Activated CD4-positive, alpha-beta T cell treated with anti-CD3 and anti-CD28 coated beads, Interleukin-2, amount 10 ng/mL, durations not matched to agents 24 days and 14 days (primary cell): ENCODE measurements around the gene ASXL2. TPM values are rescaled to one million over a fixed set of nuclear protein-coding genes. Genes with fewer than 3 reads are reported as not detected.

Experiments used
- DNase-seq: peaks from one replicate; pipeline ENCODE4 v3.0.0; 2022
- H3K27ac Mint-ChIP-seq: one replicate; pipeline ENCODE4 v1.8.0; 2022; ENCODE audit warnings: mild to moderate bottlenecking, mixed read lengths
- H3K27me3 Mint-ChIP-seq: one replicate; pipeline ENCODE4 v1.8.0; 2022; ENCODE audit warnings: mixed read lengths
- H3K36me3 Mint-ChIP-seq: one replicate; pipeline ENCODE4 v1.8.0; 2022; ENCODE audit warnings: low read depth, mild to moderate bottlenecking, mixed read lengths
- H3K4me1 Mint-ChIP-seq: one replicate; pipeline ENCODE4 v1.8.0; 2021; ENCODE audit warnings: mixed read lengths
- H3K4me3 Mint-ChIP-seq: one replicate; pipeline ENCODE4 v1.8.0; 2022; ENCODE audit warnings: mild to moderate bottlenecking, moderate library complexity, mixed read lengths
- H3K9me3 Mint-ChIP-seq: one replicate; pipeline ENCODE4 v1.8.0; 2021; ENCODE audit warnings: mixed read lengths
- intact Hi-C: fragments of 100-400 bp; cut with micrococcal nuclease; formaldehyde crosslinking; loops from one replicate; pipeline ENCODE4 v1.15.1; 2023
- total RNA-seq: library from RNA; stranded (reverse); gene quantifications from 2 replicates; pipeline ENCODE4 v1.2.3, GENCODE V29; 2022

Gene ASXL2
- total RNA-seq, 1 donor from 2014 or later: 57.4 TPM

- intact Hi-C loops: loop anchor here (1.0 to 10.0 kb wide), 3 partner anchors 22 to 60 kb away; no protein-coding TSS in a partner anchor
- Mint-ChIP-seq H3K4me3 (peak overlapping the region; percentile 80), H3K4me1 (peaks cover 69% of the 10 kb centered on the region), H3K9me3 (peaks cover 3% of the 10 kb centered on the region), H3K36me3 (peaks cover 72% of the 10 kb centered on the region), H3K27me3 (no peaks in the 10 kb centered on the region), H3K27ac (peak overlapping the region; percentile 86)
- DNase-seq: no peak
These were observed 83.6 kb downstream of the ASXL2 start for GRCh38 chr2:25794544-25795276.

GRCh38 chr2:25790074-25790790 lies 88.1 kb downstream of the ASXL2 start:
- Mint-ChIP-seq H3K4me3 (peak overlapping the region; percentile 32), H3K27me3 (no peaks in the 10 kb centered on the region), H3K36me3 (peaks cover 49% of the 10 kb centered on the region), H3K9me3 (peaks cover 3% of the 10 kb centered on the region), H3K27ac (peak overlapping the region; percentile 71), H3K4me1 (peaks cover 40% of the 10 kb centered on the region)
- DNase-seq: no peak
- intact Hi-C loops: loop anchor here (10.0 kb wide), 1 partner anchor 65 kb away; no protein-coding TSS in a partner anchor

- Mint-ChIP-seq H3K9me3 (peaks cover 3% of the 10 kb centered on the region), H3K27me3 (no peaks in the 10 kb centered on the region), H3K4me1 (peaks cover 23% of the 10 kb centered on the region), H3K36me3 (peaks cover 46% of the 10 kb centered on the region), H3K27ac (peak overlapping the region; percentile 54), H3K4me3 (no peak overlapping the region)
- no peak for DNase-seq
- intact Hi-C loops: loop anchor here (1.0 kb wide), 1 partner anchor 10 kb away; no protein-coding TSS in a partner anchor
These were observed 89.8 kb downstream of the ASXL2 start for GRCh38 chr2:25788457-25788856.

GRCh38 chr2:25787020-25787419 lies 91.3 kb downstream of the ASXL2 start:
- no peak overlapping the region for H3K27ac Mint-ChIP-seq
- no peak for DNase-seq
- no peak overlapping the region for H3K4me3 Mint-ChIP-seq
- peaks cover 3% of the 10 kb centered on the region for H3K9me3 Mint-ChIP-seq
- peaks cover 20% of the 10 kb centered on the region for H3K4me1 Mint-ChIP-seq
- H3K27me3 Mint-ChIP-seq: no peaks in the 10 kb centered on the region
- peaks cover 46% of the 10 kb centered on the region for H3K36me3 Mint-ChIP-seq
- intact Hi-C loops: no loop called here

GRCh38 chr2:25784404-25784803 lies 93.9 kb downstream of the ASXL2 start:
- Mint-ChIP-seq H3K27ac (no peak overlapping the region), H3K36me3 (peaks cover 36% of the 10 kb centered on the region), H3K4me1 (peaks cover 9% of the 10 kb centered on the region), H3K27me3 (no peaks in the 10 kb centered on the region), H3K4me3 (no peak overlapping the region), H3K9me3 (no peaks in the 10 kb centered on the region)
- intact Hi-C loops: no loop called here
- DNase-seq: peak; percentile 48

GRCh38 chr2:25777077-25777476 lies 101.2 kb downstream of the ASXL2 start:
- H3K4me3 Mint-ChIP-seq: no peak overlapping the region
- no peak overlapping the region for H3K27ac Mint-ChIP-seq
- H3K36me3 Mint-ChIP-seq: peaks cover 19% of the 10 kb centered on the region
- H3K4me1 Mint-ChIP-seq: peaks cover 7% of the 10 kb centered on the region
- H3K9me3 Mint-ChIP-seq: no peaks in the 10 kb centered on the region
- intact Hi-C loops: no loop called here
- no peaks in the 10 kb centered on the region for H3K27me3 Mint-ChIP-seq
- no peak for DNase-seq

GRCh38 chr2:25772078-25772477 lies 106.2 kb downstream of the ASXL2 start:
- no peak for DNase-seq
- no peak overlapping the region for H3K4me3 Mint-ChIP-seq
- no peaks in the 10 kb centered on the region for H3K27me3 Mint-ChIP-seq
- H3K27ac Mint-ChIP-seq: no peak overlapping the region
- H3K36me3 Mint-ChIP-seq: peaks cover 35% of the 10 kb centered on the region
- H3K4me1 Mint-ChIP-seq: peaks cover 14% of the 10 kb centered on the region
- no peaks in the 10 kb centered on the region for H3K9me3 Mint-ChIP-seq
- intact Hi-C loops: no loop called here

- intact Hi-C loops: no loop called here
- H3K27ac Mint-ChIP-seq: peak overlapping the region; percentile 19
These were observed 114.7 kb downstream of the ASXL2 start for GRCh38 chr2:25763575-25763974.

GRCh38 chr2:25760297-25760696 lies 118.0 kb downstream of the ASXL2 start:
- DNase-seq: no peak
- Mint-ChIP-seq H3K27me3 (no peaks in the 10 kb centered on the region), H3K27ac (no peak overlapping the region), H3K4me3 (no peak overlapping the region), H3K4me1 (peaks cover 10% of the 10 kb centered on the region), H3K9me3 (no peaks in the 10 kb centered on the region), H3K36me3 (peaks cover 56% of the 10 kb centered on the region)
- intact Hi-C loops: no loop called here

More at GRCh38 chr2:25763575-25763974, 114.7 kb downstream of the ASXL2 start:
- no peak overlapping the region for H3K4me3 Mint-ChIP-seq
- H3K4me1 Mint-ChIP-seq: peaks cover 19% of the 10 kb centered on the region
- peaks cover 58% of the 10 kb centered on the region for H3K36me3 Mint-ChIP-seq
- DNase-seq: no peak
- no peaks in the 10 kb centered on the region for H3K9me3 Mint-ChIP-seq
- H3K27me3 Mint-ChIP-seq: no peaks in the 10 kb centered on the region

- H3K27ac Mint-ChIP-seq: no peak overlapping the region
- H3K36me3 Mint-ChIP-seq: peaks cover 61% of the 10 kb centered on the region
- no peak for DNase-seq
- no peaks in the 10 kb centered on the region for H3K9me3 Mint-ChIP-seq
- intact Hi-C loops: no loop called here
- H3K27me3 Mint-ChIP-seq: no peaks in the 10 kb centered on the region
- H3K4me1 Mint-ChIP-seq: peaks cover 21% of the 10 kb centered on the region
- no peak overlapping the region for H3K4me3 Mint-ChIP-seq
These were observed 119.9 kb downstream of the ASXL2 start for GRCh38 chr2:25758348-25758747.

GRCh38 chr2:25757906-25758305 lies 120.4 kb downstream of the ASXL2 start:
- Mint-ChIP-seq H3K27me3 (no peaks in the 10 kb centered on the region), H3K9me3 (no peaks in the 10 kb centered on the region), H3K4me1 (peaks cover 24% of the 10 kb centered on the region), H3K27ac (no peak overlapping the region), H3K36me3 (peaks cover 63% of the 10 kb centered on the region), H3K4me3 (no peak overlapping the region)
- no peak for DNase-seq
- intact Hi-C loops: no loop called here

- Mint-ChIP-seq H3K27me3 (no peaks in the 10 kb centered on the region), H3K27ac (no peak overlapping the region), H3K9me3 (peaks cover 3% of the 10 kb centered on the region), H3K4me1 (peaks cover 23% of the 10 kb centered on the region), H3K4me3 (no peak overlapping the region), H3K36me3 (peaks cover 65% of the 10 kb centered on the region)
- intact Hi-C loops: no loop called here
- no peak for DNase-seq
These were observed 121.8 kb downstream of the ASXL2 start for GRCh38 chr2:25756536-25756935.

- Mint-ChIP-seq H3K27me3 (no peaks in the 10 kb centered on the region), H3K36me3 (peaks cover 63% of the 10 kb centered on the region), H3K4me1 (peaks cover 32% of the 10 kb centered on the region), H3K27ac (peak overlapping the region; percentile 17), H3K4me3 (no peak overlapping the region), H3K9me3 (peaks cover 3% of the 10 kb centered on the region)
- no peak for DNase-seq
- intact Hi-C loops: no loop called here
These were observed 128.6 kb downstream of the ASXL2 start for GRCh38 chr2:25749676-25750075.

GRCh38 chr2:25744055-25744454 lies 134.2 kb downstream of the ASXL2 start:
- Mint-ChIP-seq H3K27ac (no peak overlapping the region), H3K4me1 (peaks cover 30% of the 10 kb centered on the region), H3K9me3 (no peaks in the 10 kb centered on the region), H3K36me3 (peaks cover 60% of the 10 kb centered on the region), H3K4me3 (no peak overlapping the region), H3K27me3 (no peaks in the 10 kb centered on the region)
- no peak for DNase-seq
- intact Hi-C loops: no loop called here
